Liver (tissue), 9 donors: ENCODE results near the gene MAPKBP1. TPM values are rescaled to one million over a fixed set of nuclear protein-coding genes. Genes with fewer than 3 reads are reported as not detected.

ENCODE experiments used
- DNase-seq: peaks from one replicate; pipeline ENCODE4 v3.0.0-alpha.2; 2017; ENCODE audit warnings: low spot score
- H3K27ac ChIP-seq, 2 donors: one replicate each; pipeline ENCODE4 v1.7.0; 2013; ENCODE audit warnings: inconsistent platforms in 2 of 2, low read length in 2 of 2, control low read depth in 1 of 2, low read depth in 1 of 2, mild to moderate bottlenecking in 1 of 2
- H3K27me3 ChIP-seq, 4 donors: one replicate each; pipeline versions ENCODE4 v1.6.1 to v1.7.0; 2013; ENCODE audit warnings: low read length in 3 of 4, inconsistent platforms in 1 of 4, mild to moderate bottlenecking in 1 of 4, moderate library complexity in 1 of 4; ENCODE audit not compliant: control insufficient read depth in 4 of 4, insufficient read depth in 4 of 4
- H3K36me3 ChIP-seq, 4 donors: one replicate each; pipeline versions ENCODE4 v1.6.1 to v1.7.0; 2013; ENCODE audit warnings: low read length in 3 of 4, mild to moderate bottlenecking in 3 of 4, low read depth in 1 of 4, moderate library complexity in 1 of 4; ENCODE audit not compliant: control insufficient read depth in 4 of 4, insufficient read depth in 3 of 4
- H3K4me1 ChIP-seq, 4 donors: one replicate each; pipeline versions ENCODE4 v1.6.1 to v1.7.0; 2013; ENCODE audit warnings: low read length in 3 of 4, mild to moderate bottlenecking in 3 of 4, moderate library complexity in 1 of 4; ENCODE audit not compliant: control insufficient read depth in 4 of 4, insufficient read depth in 4 of 4
- H3K4me3 ChIP-seq, 3 donors: one replicate each; pipeline versions ENCODE4 v1.6.1 to v1.7.0; 2013; ENCODE audit warnings: low read length in 3 of 3, control low read depth in 1 of 3, low read depth in 1 of 3, mild to moderate bottlenecking in 1 of 3
- H3K9ac ChIP-seq, 2 donors: one replicate each; pipeline ENCODE4 v1.7.0; 2013; ENCODE audit warnings: low read length in 2 of 2, mild to moderate bottlenecking in 2 of 2, moderate library complexity in 2 of 2, control low read depth in 1 of 2, low read depth in 1 of 2
- H3K9me3 ChIP-seq, 4 donors: one replicate each; pipeline versions ENCODE4 v1.6.1 to v1.7.0; 2013; ENCODE audit warnings: low read length in 3 of 4; ENCODE audit not compliant: control insufficient read depth in 4 of 4
- EGR1 ChIP-seq, 2 donors: IDR thresholded peaks; 2 replicates each; pipeline ENCODE4 v1.6.1; 2016 to 2018; ENCODE audit warnings: antibody characterized with exemption in 2 of 2, low read depth in 2 of 2
- FOXA1 ChIP-seq: IDR thresholded peaks from 2 replicates; pipeline ENCODE4 v1.6.1; 2016; ENCODE audit warnings: antibody characterized with exemption
- FOXA2 ChIP-seq: IDR thresholded peaks from 2 replicates; pipeline ENCODE4 v1.6.1; 2016; ENCODE audit warnings: antibody characterized with exemption
- GABPA ChIP-seq, 2 donors: IDR thresholded peaks in 1 of 2; conservative IDR thresholded peaks in 1 of 2; 2 replicates each; pipeline ENCODE4 v1.6.1; 2016; ENCODE audit warnings: antibody characterized with exemption in 2 of 2, mild to moderate bottlenecking in 1 of 2, moderate library complexity in 1 of 2
- HNF4A ChIP-seq, 2 donors: conservative IDR thresholded peaks; 2 replicates each; pipeline ENCODE4 v1.6.1; 2016; ENCODE audit warnings: antibody characterized with exemption in 2 of 2, mild to moderate bottlenecking in 2 of 2
- HNF4G ChIP-seq: IDR thresholded peaks from 2 replicates; pipeline ENCODE4 v1.6.1; 2016; ENCODE audit warnings: antibody characterized with exemption
- JUND ChIP-seq, 2 donors: IDR thresholded peaks; 2 replicates each; pipeline ENCODE4 v1.6.1; 2016; ENCODE audit warnings: antibody characterized with exemption in 2 of 2
- NR2F2 ChIP-seq: IDR thresholded peaks from 2 replicates; pipeline ENCODE4 v1.6.1; 2016; ENCODE audit warnings: antibody characterized with exemption
- RAD21 ChIP-seq, 2 donors: IDR thresholded peaks; 2 replicates each; pipeline ENCODE4 v1.6.1; 2016; ENCODE audit warnings: antibody characterized with exemption in 2 of 2, mild to moderate bottlenecking in 2 of 2
- RXRA ChIP-seq, 2 donors: IDR thresholded peaks; 2 replicates each; pipeline ENCODE4 v1.6.1; 2017 to 2018; ENCODE audit warnings: antibody characterized with exemption in 2 of 2, mild to moderate bottlenecking in 1 of 2
- SP1 ChIP-seq: IDR thresholded peaks from 2 replicates; pipeline ENCODE4 v1.6.1; 2018; ENCODE audit warnings: antibody characterized with exemption, mild to moderate bottlenecking
- TAF1 ChIP-seq: conservative IDR thresholded peaks from 2 replicates; pipeline ENCODE4 v1.6.1; 2016; ENCODE audit warnings: antibody characterized with exemption, mild to moderate bottlenecking
- YY1 ChIP-seq: IDR thresholded peaks from 2 replicates; pipeline ENCODE4 v1.6.1; 2016; ENCODE audit warnings: antibody characterized with exemption, mild to moderate bottlenecking
- WGBS: extraction: QIAGEN DNeasy Blood & Tissue Kit; methylation state at CpG from one replicate; pipeline ENCODE4 v1.1.7; 2013; 5-methylcytosine and 5-hydroxymethylcytosine counted together
- polyA plus RNA-seq, 2 donors: library from polyadenylated mRNA; stranded (reverse) in 1 of 2; unstranded in 1 of 2; fragments of 200-250 nt in 1 of 2; fragments of >200 nt in 1 of 2; fragmentation: Nextera tagmentation in 1 of 2; extraction: Ambion mirVana in 1 of 2; gene quantifications; one replicate each; pipeline versions ENCODE4 v1.2.1 to v1.2.3, GENCODE V29; 2013 to 2015
- total RNA-seq, 2 donors: library from RNA; depleted of rRNA; stranded (reverse); fragments of >200 nt; gene quantifications; one replicate each; pipeline ENCODE4 v1.2.3, GENCODE V29; 2014
- TF ChIP-seq, protein P1 (sequence below): fragments of 150-350 bp; IDR thresholded peaks from 2 replicates; pipeline ENCODE4 v1.5.1; 2017; ENCODE audit warnings: improper control_type of control experiment, low read depth, low read length; ENCODE audit not compliant: missing input control
- TF ChIP-seq, protein P2 (sequence below): IDR thresholded peaks from 2 replicates; pipeline ENCODE4 v1.6.1; 2016; ENCODE audit warnings: antibody characterized with exemption, mild to moderate bottlenecking
- TF ChIP-seq, protein P3 (sequence below): IDR thresholded peaks from 2 replicates; pipeline ENCODE4 v1.6.1; 2016; ENCODE audit warnings: antibody characterized with exemption
- TF ChIP-seq, protein P4 (sequence below): IDR thresholded peaks from 2 replicates; pipeline ENCODE4 v1.6.1; 2016; ENCODE audit warnings: antibody characterized with exemption
- TF ChIP-seq, protein P5 (sequence below): IDR thresholded peaks from 2 replicates; pipeline ENCODE4 v1.6.1; 2016; ENCODE audit warnings: antibody characterized with exemption
- donor health status: healthy.
- donor health status: healthy.
- donor health status: healthy.
- donor health status: healthy.
- donor health status: healthy.

MAPKBP1 gene
- total and polyA plus RNA-seq, 4 donors, result 0.89 to 10.3 (median 2.7) TPM

DNA sequence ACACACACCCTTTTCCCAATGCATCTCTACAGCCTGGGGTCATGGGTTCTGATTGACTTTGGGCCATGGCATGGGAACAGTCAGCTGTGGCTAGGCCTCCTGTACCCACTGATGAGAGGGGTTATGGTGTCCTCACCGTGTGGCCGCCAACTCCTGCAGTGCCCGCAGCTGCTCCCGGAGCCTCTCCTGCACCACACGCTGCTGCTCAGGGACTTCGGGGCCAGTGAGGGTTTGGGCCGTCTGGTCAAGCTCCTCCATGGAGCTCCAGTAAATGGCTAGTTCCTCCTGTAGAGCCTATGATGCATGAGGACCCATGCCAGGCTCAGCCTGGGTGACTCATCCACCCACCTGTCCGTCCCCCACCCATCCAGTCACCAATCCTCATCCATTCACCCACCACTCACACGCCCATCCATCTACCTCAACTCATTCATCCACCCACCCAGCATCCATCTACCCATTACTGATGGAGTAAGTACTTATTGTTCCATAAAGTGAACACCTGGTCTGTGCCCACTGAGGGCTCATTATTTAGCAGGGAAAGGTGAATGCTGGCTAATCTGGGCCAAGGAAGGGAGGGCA is 98.0 kb downstream of the MAPKBP1 start:
- no peaks in the 10 kb centered on the region for H3K36me3 ChIP-seq
- H3K9me3 ChIP-seq, result no peaks in the 10 kb centered on the region
- peaks cover 0 to 12% (median 7%) of the 10 kb centered on the region in 4 donors for H3K4me1 ChIP-seq
- H3K9ac ChIP-seq, result no peak overlapping the region
- WGBS, result 93% methylated on average over 9 of the region's 9 CpGs
- no peak overlapping the region for H3K4me3 ChIP-seq
- H3K27ac ChIP-seq, result no peak overlapping the region
- H3K27me3 ChIP-seq, result no peaks in the 10 kb centered on the region
- no peak for DNase-seq
- TF ChIP-seq EGR1 (IDR thresholded peaks at IDR 0.05; ENCODE audit: low read depth in 2 of 2) (no peak), HNF4A (conservative IDR thresholded peaks at IDR 0.05) (no peak), HNF4G (no peak), RXRA (IDR thresholded peaks at IDR 0.05) (no peak), TAF1 (no peak), FOXA2 (no peak), JUND (IDR thresholded peaks at IDR 0.05) (no peak), FOXA1 (no peak), RAD21 (IDR thresholded peaks at IDR 0.05) (no peak), YY1 (no peak), NR2F2 (no peak), SP1 (no peak), GABPA (IDR thresholded peaks at IDR 0.05 in 1 of 2, conservative IDR thresholded peaks at IDR 0.05 in 1 of 2) (no peak)
- TF ChIP-seq, protein P1, sequence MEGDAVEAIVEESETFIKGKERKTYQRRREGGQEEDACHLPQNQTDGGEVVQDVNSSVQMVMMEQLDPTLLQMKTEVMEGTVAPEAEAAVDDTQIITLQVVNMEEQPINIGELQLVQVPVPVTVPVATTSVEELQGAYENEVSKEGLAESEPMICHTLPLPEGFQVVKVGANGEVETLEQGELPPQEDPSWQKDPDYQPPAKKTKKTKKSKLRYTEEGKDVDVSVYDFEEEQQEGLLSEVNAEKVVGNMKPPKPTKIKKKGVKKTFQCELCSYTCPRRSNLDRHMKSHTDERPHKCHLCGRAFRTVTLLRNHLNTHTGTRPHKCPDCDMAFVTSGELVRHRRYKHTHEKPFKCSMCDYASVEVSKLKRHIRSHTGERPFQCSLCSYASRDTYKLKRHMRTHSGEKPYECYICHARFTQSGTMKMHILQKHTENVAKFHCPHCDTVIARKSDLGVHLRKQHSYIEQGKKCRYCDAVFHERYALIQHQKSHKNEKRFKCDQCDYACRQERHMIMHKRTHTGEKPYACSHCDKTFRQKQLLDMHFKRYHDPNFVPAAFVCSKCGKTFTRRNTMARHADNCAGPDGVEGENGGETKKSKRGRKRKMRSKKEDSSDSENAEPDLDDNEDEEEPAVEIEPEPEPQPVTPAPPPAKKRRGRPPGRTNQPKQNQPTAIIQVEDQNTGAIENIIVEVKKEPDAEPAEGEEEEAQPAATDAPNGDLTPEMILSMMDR, result no peak
- TF ChIP-seq, protein P2, sequence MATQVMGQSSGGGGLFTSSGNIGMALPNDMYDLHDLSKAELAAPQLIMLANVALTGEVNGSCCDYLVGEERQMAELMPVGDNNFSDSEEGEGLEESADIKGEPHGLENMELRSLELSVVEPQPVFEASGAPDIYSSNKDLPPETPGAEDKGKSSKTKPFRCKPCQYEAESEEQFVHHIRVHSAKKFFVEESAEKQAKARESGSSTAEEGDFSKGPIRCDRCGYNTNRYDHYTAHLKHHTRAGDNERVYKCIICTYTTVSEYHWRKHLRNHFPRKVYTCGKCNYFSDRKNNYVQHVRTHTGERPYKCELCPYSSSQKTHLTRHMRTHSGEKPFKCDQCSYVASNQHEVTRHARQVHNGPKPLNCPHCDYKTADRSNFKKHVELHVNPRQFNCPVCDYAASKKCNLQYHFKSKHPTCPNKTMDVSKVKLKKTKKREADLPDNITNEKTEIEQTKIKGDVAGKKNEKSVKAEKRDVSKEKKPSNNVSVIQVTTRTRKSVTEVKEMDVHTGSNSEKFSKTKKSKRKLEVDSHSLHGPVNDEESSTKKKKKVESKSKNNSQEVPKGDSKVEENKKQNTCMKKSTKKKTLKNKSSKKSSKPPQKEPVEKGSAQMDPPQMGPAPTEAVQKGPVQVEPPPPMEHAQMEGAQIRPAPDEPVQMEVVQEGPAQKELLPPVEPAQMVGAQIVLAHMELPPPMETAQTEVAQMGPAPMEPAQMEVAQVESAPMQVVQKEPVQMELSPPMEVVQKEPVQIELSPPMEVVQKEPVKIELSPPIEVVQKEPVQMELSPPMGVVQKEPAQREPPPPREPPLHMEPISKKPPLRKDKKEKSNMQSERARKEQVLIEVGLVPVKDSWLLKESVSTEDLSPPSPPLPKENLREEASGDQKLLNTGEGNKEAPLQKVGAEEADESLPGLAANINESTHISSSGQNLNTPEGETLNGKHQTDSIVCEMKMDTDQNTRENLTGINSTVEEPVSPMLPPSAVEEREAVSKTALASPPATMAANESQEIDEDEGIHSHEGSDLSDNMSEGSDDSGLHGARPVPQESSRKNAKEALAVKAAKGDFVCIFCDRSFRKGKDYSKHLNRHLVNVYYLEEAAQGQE, result no peak
- TF ChIP-seq, protein P3, sequence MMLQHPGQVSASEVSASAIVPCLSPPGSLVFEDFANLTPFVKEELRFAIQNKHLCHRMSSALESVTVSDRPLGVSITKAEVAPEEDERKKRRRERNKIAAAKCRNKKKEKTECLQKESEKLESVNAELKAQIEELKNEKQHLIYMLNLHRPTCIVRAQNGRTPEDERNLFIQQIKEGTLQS, result no peak
- TF ChIP-seq, protein P4, sequence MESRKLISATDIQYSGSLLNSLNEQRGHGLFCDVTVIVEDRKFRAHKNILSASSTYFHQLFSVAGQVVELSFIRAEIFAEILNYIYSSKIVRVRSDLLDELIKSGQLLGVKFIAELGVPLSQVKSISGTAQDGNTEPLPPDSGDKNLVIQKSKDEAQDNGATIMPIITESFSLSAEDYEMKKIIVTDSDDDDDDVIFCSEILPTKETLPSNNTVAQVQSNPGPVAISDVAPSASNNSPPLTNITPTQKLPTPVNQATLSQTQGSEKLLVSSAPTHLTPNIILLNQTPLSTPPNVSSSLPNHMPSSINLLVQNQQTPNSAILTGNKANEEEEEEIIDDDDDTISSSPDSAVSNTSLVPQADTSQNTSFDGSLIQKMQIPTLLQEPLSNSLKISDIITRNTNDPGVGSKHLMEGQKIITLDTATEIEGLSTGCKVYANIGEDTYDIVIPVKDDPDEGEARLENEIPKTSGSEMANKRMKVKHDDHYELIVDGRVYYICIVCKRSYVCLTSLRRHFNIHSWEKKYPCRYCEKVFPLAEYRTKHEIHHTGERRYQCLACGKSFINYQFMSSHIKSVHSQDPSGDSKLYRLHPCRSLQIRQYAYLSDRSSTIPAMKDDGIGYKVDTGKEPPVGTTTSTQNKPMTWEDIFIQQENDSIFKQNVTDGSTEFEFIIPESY, result no peak
- TF ChIP-seq, protein P5, sequence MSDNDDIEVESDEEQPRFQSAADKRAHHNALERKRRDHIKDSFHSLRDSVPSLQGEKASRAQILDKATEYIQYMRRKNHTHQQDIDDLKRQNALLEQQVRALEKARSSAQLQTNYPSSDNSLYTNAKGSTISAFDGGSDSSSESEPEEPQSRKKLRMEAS, result no peak
